LHCN-M2 (cell line): ENCODE data around the gene DDB1. TPM values are rescaled to one million over a fixed set of nuclear protein-coding genes. Genes with fewer than 3 reads are reported as not detected.

Source experiments
- DNase-seq: peaks from one replicate; pipeline ENCODE4 v3.0.0-alpha.2; 2012; ENCODE audit warnings: low read depth
- total RNA-seq: library from RNA; depleted of rRNA; stranded (reverse); fragments of >200 nt; gene quantifications from 2 replicates; pipeline ENCODE4 v1.2.3, GENCODE V29; 2014

The DDB1 gene
- total RNA-seq, 1 experiment from 2014 or later = 231 TPM

GRCh38 chr11:61336171-61336935 lies 3.4 kb upstream of the DDB1 start:
- peak; percentile 56 for DNase-seq

- no peak for DNase-seq
Measured at GRCh38 chr11:61335355-61335710, 2.4 kb upstream of the DDB1 start.

- DNase-seq = peak; percentile 51
Measured at GRCh38 chr11:61334434-61335354, 1.8 kb upstream of the DDB1 start.

GRCh38 chr11:61333550-61334433 lies 887 bp upstream of the DDB1 start:
- DNase-seq = no peak

- DNase-seq = peak; percentile 22
Measured at GRCh38 chr11:61332281-61332796, 566 bp downstream of the DDB1 start.

- DNase-seq = no peak
Measured at GRCh38 chr11:61331651-61332050, 1.3 kb downstream of the DDB1 start.

GRCh38 chr11:61329871-61330270 lies 3.0 kb downstream of the DDB1 start:
- no peak for DNase-seq

- DNase-seq = peak; percentile 31
Measured at GRCh38 chr11:61328351-61328750, 4.6 kb downstream of the DDB1 start.

- no peak for DNase-seq
Measured at GRCh38 chr11:61327669-61328071, 5.2 kb downstream of the DDB1 start.

- DNase-seq = no peak
Measured at GRCh38 chr11:61325649-61326414, 7.1 kb downstream of the DDB1 start.

- no peak for DNase-seq
Measured at GRCh38 chr11:61315260-61315659, 17.6 kb downstream of the DDB1 start.

GRCh38 chr11:61310749-61311148 lies 22.2 kb downstream of the DDB1 start:
- DNase-seq = no peak

- no peak for DNase-seq
Measured at GRCh38 chr11:61309739-61310138, 23.2 kb downstream of the DDB1 start.

GRCh38 chr11:61309141-61309540 lies 23.8 kb downstream of the DDB1 start:
- no peak for DNase-seq

- DNase-seq = no peak
Measured at GRCh38 chr11:61307354-61307753, 25.6 kb downstream of the DDB1 start.

GRCh38 chr11:61306221-61306620 lies 26.7 kb downstream of the DDB1 start:
- DNase-seq = no peak

- no peak for DNase-seq
Measured at GRCh38 chr11:61305417-61305816, 27.5 kb downstream of the DDB1 start.

- DNase-seq = no peak
Measured at GRCh38 chr11:61303725-61304124, 29.2 kb downstream of the DDB1 start.

GRCh38 chr11:61302550-61302949 lies 30.4 kb downstream of the DDB1 start:
- DNase-seq = no peak

GRCh38 chr11:61298663-61299244 lies 34.2 kb downstream of the DDB1 start:
- peak; percentile 44 for DNase-seq
